ENCODE data around the gene MED7.

MED7 gene

DNA sequence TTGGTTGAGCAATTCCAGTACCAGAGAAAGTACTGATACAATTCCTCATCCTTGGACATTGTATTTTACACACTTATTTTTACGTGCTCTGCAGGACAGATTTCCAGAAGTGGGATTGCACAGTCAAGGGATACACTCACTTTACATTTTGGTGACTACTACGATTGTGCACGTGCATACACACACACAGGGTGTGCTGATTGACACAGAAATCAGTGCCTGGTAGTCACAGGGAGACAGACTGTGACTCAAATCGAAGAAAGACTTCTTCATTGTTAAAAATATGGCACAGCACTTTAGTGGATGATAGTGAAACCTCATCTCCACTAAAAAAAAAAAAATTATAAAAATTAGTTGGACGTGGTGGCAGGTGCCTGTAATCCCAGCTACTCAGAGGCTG lies 21.9 kb upstream of the MED7 start:
- TF ChIP-seq CTCF (IDR thresholded peaks at IDR 0.05; ENCODE audit: insufficient read depth, low read length, missing control alignments): no peak
- H3K4me3 ChIP-seq (ENCODE audit: low read depth, low read length): no peak overlapping the region
- CTCF ChIA-PET: no interaction called here
- DNase-seq (ENCODE audit: low read depth, low spot score): no peak
- POLR2A ChIA-PET: no interaction called here

- POLR2A ChIA-PET: no interaction called here
- CTCF ChIA-PET: interaction anchor here (1.2 kb wide), 1 partner anchor 14 kb away, joined by 8 read pairs; no protein-coding TSS in a partner anchor
- DNase-seq (ENCODE audit: low read depth, low spot score): no peak
- no peak overlapping the region for H3K4me3 ChIP-seq (ENCODE audit: low read depth, low read length)
- no peak for TF ChIP-seq CTCF (IDR thresholded peaks at IDR 0.05; ENCODE audit: insufficient read depth, low read length, missing control alignments)
Measured at GRCh38 chr5:157162919-157163510, 20.4 kb upstream of the MED7 start.

DNA sequence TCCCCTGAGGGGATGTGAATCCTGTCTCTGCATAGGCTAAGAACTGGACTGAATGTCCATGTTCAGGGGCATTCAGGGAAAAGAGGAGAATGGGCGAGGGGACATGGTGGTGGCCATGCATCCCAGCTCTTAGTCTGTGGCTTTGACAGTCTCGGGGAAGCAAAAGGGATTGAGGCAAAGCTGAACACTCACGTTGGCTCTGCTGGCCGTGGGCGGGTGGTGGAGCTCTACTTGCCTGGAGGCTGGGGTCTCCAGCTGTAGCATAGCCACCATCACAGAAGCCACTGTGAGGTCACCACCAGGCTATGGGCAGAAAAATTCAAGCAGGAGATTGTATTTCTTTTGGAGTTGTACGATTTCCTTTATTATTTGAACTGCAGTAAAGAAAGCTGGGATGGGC lies 19.3 kb upstream of the MED7 start:
- H3K4me3 ChIP-seq (ENCODE audit: low read depth, low read length): no peak overlapping the region
- no peak for DNase-seq (ENCODE audit: low read depth, low spot score)
- CTCF ChIA-PET: interaction anchor here (1.2 kb wide), 2 partner anchors 13 kb away, joined by 6 to 8 read pairs; no protein-coding TSS in a partner anchor
- POLR2A ChIA-PET: no interaction called here
- TF ChIP-seq CTCF (IDR thresholded peaks at IDR 0.05; ENCODE audit: insufficient read depth, low read length, missing control alignments): no peak

- CTCF ChIA-PET: no interaction called here
- TF ChIP-seq CTCF (IDR thresholded peaks at IDR 0.05; ENCODE audit: insufficient read depth, low read length, missing control alignments): no peak
- no peak for DNase-seq (ENCODE audit: low read depth, low spot score)
- POLR2A ChIA-PET: no interaction called here
- no peak overlapping the region for H3K4me3 ChIP-seq (ENCODE audit: low read depth, low read length)
Measured at GRCh38 chr5:157160001-157160400, 17.3 kb upstream of the MED7 start.

DNA sequence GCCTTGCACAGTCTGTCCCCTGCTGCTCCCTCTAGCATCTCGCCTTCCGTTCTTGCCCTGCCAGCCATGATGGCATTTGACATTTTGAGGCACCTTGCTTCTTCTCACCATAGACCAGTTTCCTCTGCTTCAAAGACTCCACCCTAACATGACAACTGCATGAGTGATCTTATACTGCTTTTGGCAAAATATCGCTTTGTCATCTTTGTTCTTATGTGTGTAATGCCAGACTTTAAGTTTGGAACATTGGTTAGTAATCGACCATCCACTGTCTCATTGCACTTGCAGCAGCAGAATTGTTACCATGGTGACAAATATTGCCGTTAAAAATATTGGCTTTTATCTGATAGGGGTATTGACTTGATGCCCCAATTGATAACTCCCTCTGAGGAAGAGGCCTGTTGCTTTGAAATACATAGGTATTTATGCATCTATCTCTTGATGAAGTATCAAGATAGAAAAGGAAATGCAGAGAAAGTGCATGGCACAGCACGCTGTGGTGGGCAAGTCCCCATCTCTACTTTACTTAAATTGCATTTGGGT lies 16.6 kb upstream of the MED7 start:
- ChIA-PET CTCF (interaction anchor here (2.8 kb wide), 1 partner anchor 11 kb away, joined by 22 read pairs; no protein-coding TSS in a partner anchor), POLR2A (no interaction called here)
- no peak for TF ChIP-seq CTCF (IDR thresholded peaks at IDR 0.05; ENCODE audit: insufficient read depth, low read length, missing control alignments)
- no peak for DNase-seq (ENCODE audit: low read depth, low spot score)
- H3K4me3 ChIP-seq (ENCODE audit: low read depth, low read length): no peak overlapping the region

- TF ChIP-seq CTCF (IDR thresholded peaks at IDR 0.05; ENCODE audit: insufficient read depth, low read length, missing control alignments): no peak
- no peak overlapping the region for H3K4me3 ChIP-seq (ENCODE audit: low read depth, low read length)
- CTCF ChIA-PET: interaction anchor here (0.6 to 2.8 kb wide), 2 partner anchors 9 to 10 kb away, joined by 3 to 22 read pairs; no protein-coding TSS in a partner anchor
- no peak for DNase-seq (ENCODE audit: low read depth, low spot score)
- POLR2A ChIA-PET: interaction anchor here (0.6 kb wide), 1 partner anchor 397 kb away, joined by 3 read pairs; no protein-coding TSS in a partner anchor
Measured at GRCh38 chr5:157157293-157157891, 14.7 kb upstream of the MED7 start.
